Prostate gland (tissue), 2 donors: ENCODE measurements around the gene TSPO. TPM values are rescaled to one million over a fixed set of nuclear protein-coding genes. Genes with fewer than 3 reads are reported as not detected.

Source experiments
- DNase-seq: peaks from one replicate; pipeline ENCODE4 v3.0.0-alpha.2; 2019; ENCODE audit warnings: low spot score
- H3K27ac ChIP-seq, 2 donors: fragments of 200-600 bp; sonication (generic); 2 replicates each; pipeline ENCODE4 v1.5.1; 2017 to 2019
- H3K27me3 ChIP-seq: fragments of 200-600 bp; sonication (generic); replicated peaks from 2 replicates; pipeline ENCODE4 v1.5.1; 2019; ENCODE audit not compliant: insufficient read depth
- H3K36me3 ChIP-seq, 2 donors: fragments of 200-600 bp; sonication (generic); 1 replicate in 1 of 2; 2 replicates in 1 of 2; pipeline versions ENCODE4 v1.5.1 to v1.8.1; 2017 to 2019
- H3K4me1 ChIP-seq: fragments of 200-600 bp; sonication (generic); replicated peaks from 2 replicates; pipeline ENCODE4 v1.5.1; 2019
- H3K4me3 ChIP-seq, 2 donors: fragments of 200-600 bp; sonication (generic); 2 replicates each; pipeline ENCODE4 v1.5.1; 2017 to 2019
- H3K9me3 ChIP-seq: fragments of 200-600 bp; sonication (generic); 2 replicates; pipeline ENCODE4 v1.5.1; 2017
- POLR2A ChIP-seq: fragments of 450-650 bp; IDR thresholded peaks from one replicate; pipeline ENCODE4 v1.6.1; 2016; ENCODE audit warnings: antibody characterized with exemption, mild to moderate bottlenecking
- POLR2AphosphoS5 ChIP-seq: sonication (generic); formaldehyde crosslinking; IDR thresholded peaks from one replicate; pipeline ENCODE4 v1.6.1; 2017; ENCODE audit warnings: antibody characterized with exemption
- WGBS: methylation state at CpG from one replicate; pipeline ENCODE4 v1.1.5; 2018; 5-methylcytosine and 5-hydroxymethylcytosine counted together
- intact Hi-C: fragments of 100-400 bp; cut with DNase I; formaldehyde crosslinking; loops from one replicate; pipeline ENCODE4 v1.14.2; 2022
- total RNA-seq, 2 donors: library from RNA; depleted of rRNA; stranded (reverse); fragments of >200 nt; gene quantifications; one replicate each; pipeline ENCODE4 v1.1.0, GENCODE V29; 2016
- TF ChIP-seq, protein P1 (sequence below), 4 experiments: fragments of 200-600 bp in 2 of 4; fragments of 450-650 bp in 2 of 4; sonication (generic) in 2 of 4; IDR thresholded peaks; 1 replicate in 3 of 4; 2 replicates in 1 of 4; pipeline ENCODE4 v1.5.1; 2016 to 2019; ENCODE audit warnings: antibody characterized with exemption in 4 of 4, mild to moderate bottlenecking in 2 of 4, moderate library complexity in 2 of 4

The TSPO gene
- total RNA-seq, 2 donors from 2014 or later, result 238 to 575 TPM

DNA sequence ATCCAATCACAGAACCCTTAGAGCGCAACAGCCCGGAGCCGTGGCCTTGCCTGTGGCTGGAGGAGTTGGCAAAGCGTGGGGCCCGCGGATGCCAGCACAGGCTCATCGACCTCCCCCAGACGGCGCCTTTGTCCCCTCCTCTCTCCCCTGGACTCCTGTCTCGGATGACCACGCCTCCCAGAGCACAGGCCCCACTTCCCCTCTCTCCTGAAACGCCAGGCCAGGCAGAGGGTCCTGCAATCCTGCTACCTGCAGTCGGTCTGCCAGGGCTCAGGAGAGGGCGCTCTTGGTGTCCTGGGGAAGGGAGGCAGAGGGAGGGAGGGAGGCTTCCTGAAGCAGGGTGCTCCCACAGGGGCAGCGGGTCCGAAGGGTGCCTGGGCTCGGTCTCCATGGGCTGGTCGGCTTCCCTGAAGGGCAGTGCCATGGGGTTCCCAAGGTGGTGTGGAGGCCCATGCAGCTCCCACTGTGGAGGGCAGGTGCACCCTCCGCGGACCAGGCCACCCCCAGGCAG lies 52.2 kb downstream of the TSPO start:
- Histone ChIP-seq H3K4me1 (no peaks in the 10 kb centered on the region), H3K36me3 (no peaks in the 10 kb centered on the region), H3K4me3 (no peak overlapping the region), H3K27ac (no peak overlapping the region), H3K27me3 (no peaks in the 10 kb centered on the region), H3K9me3 (no peaks in the 10 kb centered on the region)
- intact Hi-C loops, result no loop called here
- no peak for TF ChIP-seq POLR2AphosphoS5
- TF ChIP-seq POLR2A, result no peak
- TF ChIP-seq, protein P1, sequence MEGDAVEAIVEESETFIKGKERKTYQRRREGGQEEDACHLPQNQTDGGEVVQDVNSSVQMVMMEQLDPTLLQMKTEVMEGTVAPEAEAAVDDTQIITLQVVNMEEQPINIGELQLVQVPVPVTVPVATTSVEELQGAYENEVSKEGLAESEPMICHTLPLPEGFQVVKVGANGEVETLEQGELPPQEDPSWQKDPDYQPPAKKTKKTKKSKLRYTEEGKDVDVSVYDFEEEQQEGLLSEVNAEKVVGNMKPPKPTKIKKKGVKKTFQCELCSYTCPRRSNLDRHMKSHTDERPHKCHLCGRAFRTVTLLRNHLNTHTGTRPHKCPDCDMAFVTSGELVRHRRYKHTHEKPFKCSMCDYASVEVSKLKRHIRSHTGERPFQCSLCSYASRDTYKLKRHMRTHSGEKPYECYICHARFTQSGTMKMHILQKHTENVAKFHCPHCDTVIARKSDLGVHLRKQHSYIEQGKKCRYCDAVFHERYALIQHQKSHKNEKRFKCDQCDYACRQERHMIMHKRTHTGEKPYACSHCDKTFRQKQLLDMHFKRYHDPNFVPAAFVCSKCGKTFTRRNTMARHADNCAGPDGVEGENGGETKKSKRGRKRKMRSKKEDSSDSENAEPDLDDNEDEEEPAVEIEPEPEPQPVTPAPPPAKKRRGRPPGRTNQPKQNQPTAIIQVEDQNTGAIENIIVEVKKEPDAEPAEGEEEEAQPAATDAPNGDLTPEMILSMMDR (IDR thresholded peaks at IDR 0.05), result no peak
- 69% methylated on average over 20 of the region's 20 CpGs for WGBS
- DNase-seq, result no peak

DNA sequence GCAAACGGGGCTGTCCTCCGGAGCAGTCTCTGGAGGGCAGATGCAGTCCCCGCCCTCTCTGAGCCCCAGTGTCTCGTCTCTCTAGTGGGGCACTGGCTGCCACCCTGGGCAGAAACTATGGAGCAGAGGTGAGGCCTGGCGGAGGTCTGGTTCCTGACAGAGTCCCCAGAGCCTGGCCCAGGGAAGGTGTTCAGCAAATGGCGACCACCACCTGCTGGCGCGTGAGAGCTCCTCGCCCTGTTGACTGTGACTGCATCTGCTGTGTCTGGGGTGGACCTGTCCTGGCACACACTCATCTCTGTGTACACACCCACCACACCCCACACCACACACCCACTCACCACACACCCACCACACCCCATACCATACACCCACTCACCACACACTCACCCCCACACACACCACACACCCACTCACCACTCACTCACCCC lies 53.9 kb downstream of the TSPO start:
- intact Hi-C loops, result no loop called here
- no peak for DNase-seq
- TF ChIP-seq, protein P1 (IDR thresholded peaks at IDR 0.05), result no peak

DNA sequence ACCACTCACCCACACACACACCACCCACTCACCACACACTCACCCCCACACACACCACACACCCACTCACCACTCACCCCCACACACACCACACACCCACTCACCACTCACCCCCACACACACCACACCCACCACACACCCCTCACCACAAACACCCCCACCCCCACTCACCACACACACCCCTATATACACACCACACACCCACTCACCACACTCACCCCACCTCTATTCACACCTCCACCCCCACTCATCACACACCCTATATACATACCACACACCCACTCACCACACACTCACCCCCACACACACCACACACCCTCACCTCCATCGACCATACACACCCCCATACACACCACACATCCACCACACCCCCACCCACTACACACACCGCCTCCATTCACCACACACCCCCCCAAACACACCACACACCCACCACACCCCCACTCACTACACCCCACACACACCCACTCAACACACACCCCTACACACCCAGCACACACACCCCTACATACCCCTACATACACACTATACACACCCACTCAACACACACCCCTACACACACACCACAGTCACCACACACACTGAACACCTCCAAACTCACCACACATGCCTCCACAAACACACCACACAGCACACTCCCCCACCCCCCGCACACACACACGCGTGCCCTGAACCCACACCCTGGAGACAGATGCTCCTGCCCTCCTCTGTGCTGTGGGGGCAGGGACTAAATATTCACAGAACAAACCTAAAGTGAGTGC lies 54.6 kb downstream of the TSPO start:
- 72% methylated on average over 5 of the region's 5 CpGs for WGBS
- intact Hi-C loops, result no loop called here
- Histone ChIP-seq H3K27ac (no peak overlapping the region), H3K36me3 (no peaks in the 10 kb centered on the region), H3K27me3 (no peaks in the 10 kb centered on the region), H3K9me3 (no peaks in the 10 kb centered on the region), H3K4me1 (no peaks in the 10 kb centered on the region), H3K4me3 (no peak overlapping the region)
- no peak for TF ChIP-seq POLR2A
- TF ChIP-seq, protein P1 (IDR thresholded peaks at IDR 0.05), result no peak
- no peak for TF ChIP-seq POLR2AphosphoS5
- DNase-seq, result no peak

More for the DNA sequence above, 53.9 kb downstream of the TSPO start:
- Histone ChIP-seq H3K4me1 (no peaks in the 10 kb centered on the region), H3K9me3 (no peaks in the 10 kb centered on the region), H3K4me3 (no peak overlapping the region), H3K27me3 (no peaks in the 10 kb centered on the region), H3K36me3 (no peaks in the 10 kb centered on the region), H3K27ac (no peak overlapping the region)
- WGBS, result 88% methylated on average over 9 of the region's 9 CpGs

DNA sequence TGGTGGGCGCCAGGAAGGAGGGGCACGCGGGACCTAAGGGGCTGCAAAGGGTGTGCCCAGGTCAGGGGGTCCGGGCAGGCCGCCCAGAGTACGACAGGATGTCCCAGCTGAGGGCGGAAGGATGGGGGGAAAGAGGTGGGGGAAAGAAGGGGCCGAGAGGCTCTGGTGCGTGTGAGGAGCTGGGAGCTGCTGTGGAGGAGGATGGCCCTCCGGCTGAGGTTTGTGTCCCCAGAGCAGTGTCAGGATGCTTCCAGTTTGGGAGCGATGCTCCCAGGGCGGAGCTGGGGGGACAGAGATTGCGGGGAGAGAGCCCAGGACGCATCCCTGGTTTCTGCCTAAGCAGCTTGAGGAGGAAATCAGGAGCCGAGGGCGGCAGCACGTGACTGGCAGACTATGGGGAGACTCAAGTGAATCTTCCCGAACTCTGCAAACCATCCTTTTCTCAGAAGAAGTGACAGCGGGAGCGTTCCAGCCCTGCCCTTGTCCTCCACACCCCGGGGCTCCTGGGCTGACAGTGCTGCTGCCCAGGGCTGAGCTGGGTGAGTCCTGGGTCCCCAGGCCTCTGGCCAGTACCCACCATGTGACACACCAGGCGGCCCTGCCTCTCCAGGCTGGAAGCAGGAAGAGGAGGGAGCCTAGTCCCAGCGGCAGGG lies 55.3 kb downstream of the TSPO start:
- Histone ChIP-seq H3K4me1 (no peaks in the 10 kb centered on the region), H3K27me3 (no peaks in the 10 kb centered on the region), H3K27ac (no peak overlapping the region), H3K36me3 (no peaks in the 10 kb centered on the region), H3K9me3 (no peaks in the 10 kb centered on the region), H3K4me3 (no peak overlapping the region)
- WGBS, result 69% methylated on average over 23 of the region's 23 CpGs
- DNase-seq, result no peak
- TF ChIP-seq, protein P1 (IDR thresholded peaks at IDR 0.05), result no peak
- TF ChIP-seq POLR2AphosphoS5 (no peak), POLR2A (no peak)
- intact Hi-C loops, result no loop called here
